OCI-LY3 (cell line): ENCODE measurements around the gene ANKRD6.

Source experiments
- H2AFZ ChIP-seq: fragments of 200-600, 300-600 bp; shearing (Covaris generic); 2 replicates; pipeline ENCODE4 v1.6.0; 2014; ENCODE audit warnings: antibody characterized with exemption, low read depth, low read length
- H3K27ac ChIP-seq: fragments of 200-600, 300-600 bp; sonication (generic); 2 replicates; pipeline ENCODE4 v1.5.1; 2014; ENCODE audit warnings: mild to moderate bottlenecking, low read length, moderate library complexity, mixed read lengths
- H3K27me3 ChIP-seq: fragments of 200-600, 300-600 bp; sonication (generic); 2 replicates; pipeline ENCODE4 v1.6.1; 2014; ENCODE audit warnings: low read depth, low read length, mixed read lengths
- H3K36me3 ChIP-seq: fragments of 200-600, 300-600 bp; sonication (generic); replicated peaks from 2 replicates; pipeline ENCODE3; 2014; ENCODE audit warnings: low read depth, low read length, mixed read lengths
- H3K4me1 ChIP-seq: fragments of 300-600, 200-600 bp; sonication (generic); 2 replicates; pipeline ENCODE4 v1.6.1; 2014; ENCODE audit warnings: low read length, mixed read lengths
- H3K4me2 ChIP-seq: fragments of 200-600, 300-600 bp; sonication (generic); 2 replicates; pipeline ENCODE4 v1.6.1; 2014; ENCODE audit warnings: low read length, mixed read lengths
- H3K4me3 ChIP-seq: fragments of 300-600, 200-600 bp; sonication (generic); 2 replicates; pipeline ENCODE4 v1.5.1; 2014; ENCODE audit warnings: antibody characterized with exemption, mild to moderate bottlenecking, low read length, moderate library complexity
- H3K79me2 ChIP-seq: fragments of 300-600, 200-600 bp; shearing (Covaris generic); 2 replicates; pipeline ENCODE4 v1.6.1; 2014; ENCODE audit warnings: mild to moderate bottlenecking, low read length, mixed read lengths
- H3K9ac ChIP-seq: fragments of 300-600, 200-600 bp; shearing (Covaris generic); 2 replicates; pipeline ENCODE4 v1.6.0; 2014; ENCODE audit warnings: mild to moderate bottlenecking, low read length, moderate library complexity
- H3K9me3 ChIP-seq: fragments of 200-600, 300-600 bp; shearing (Covaris generic); 2 replicates; pipeline ENCODE4 v1.6.1; 2014; ENCODE audit warnings: low read length, mixed read lengths; ENCODE audit not compliant: insufficient read depth
- H4K20me1 ChIP-seq: fragments of 200-600, 300-600 bp; sonication (generic); 2 replicates; pipeline ENCODE4 v1.6.1; 2016; ENCODE audit warnings: low read length, mixed read lengths; ENCODE audit not compliant: insufficient read depth
- CTCF ChIP-seq: fragments of 200-600, 300-600 bp; sonication (generic); IDR thresholded peaks from 2 replicates; pipeline ENCODE4 v1.5.1; 2014; ENCODE audit warnings: antibody characterized with exemption, low read length, low read depth
- EZH2phosphoT487 ChIP-seq: fragments of 200-600 bp; shearing (Covaris generic); IDR thresholded peaks from 2 replicates; pipeline ENCODE4 v1.6.1; 2018; ENCODE audit warnings: antibody characterized with exemption, mixed run types, low read depth

Gene ANKRD6

GRCh38 chr6:89649682-89650081 is 216.7 kb downstream of the ANKRD6 start:
- Histone ChIP-seq H3K4me2 (no peak overlapping the region), H4K20me1 (no peaks in the 10 kb centered on the region), H3K79me2 (no peaks in the 10 kb centered on the region), H2AFZ (no peak overlapping the region), H3K9ac (no peak overlapping the region), H3K36me3 (peaks cover 13% of the 10 kb centered on the region), H3K27ac (no peak overlapping the region), H3K4me1 (no peaks in the 10 kb centered on the region), H3K4me3 (no peak overlapping the region), H3K27me3 (no peaks in the 10 kb centered on the region), H3K9me3 (no peaks in the 10 kb centered on the region)
- TF ChIP-seq EZH2phosphoT487: no peak
- no peak for TF ChIP-seq CTCF

- H3K4me2 ChIP-seq: no peak overlapping the region
- H3K27ac ChIP-seq: no peak overlapping the region
- H4K20me1 ChIP-seq: no peaks in the 10 kb centered on the region
- peaks cover 13% of the 10 kb centered on the region for H3K36me3 ChIP-seq
- no peak overlapping the region for H3K9ac ChIP-seq
- TF ChIP-seq CTCF: no peak
- no peak for TF ChIP-seq EZH2phosphoT487
- H3K27me3 ChIP-seq: no peaks in the 10 kb centered on the region
- H2AFZ ChIP-seq: no peak overlapping the region
- H3K79me2 ChIP-seq: no peaks in the 10 kb centered on the region
- no peaks in the 10 kb centered on the region for H3K4me1 ChIP-seq
- no peaks in the 10 kb centered on the region for H3K9me3 ChIP-seq
- no peak overlapping the region for H3K4me3 ChIP-seq
These were observed 217.6 kb downstream of the ANKRD6 start for GRCh38 chr6:89650579-89650978.

- no peak overlapping the region for H3K4me2 ChIP-seq
- H3K4me1 ChIP-seq: no peaks in the 10 kb centered on the region
- peaks cover 11% of the 10 kb centered on the region for H3K36me3 ChIP-seq
- H3K9me3 ChIP-seq: no peaks in the 10 kb centered on the region
- H3K27me3 ChIP-seq: no peaks in the 10 kb centered on the region
- H2AFZ ChIP-seq: no peak overlapping the region
- no peak overlapping the region for H3K27ac ChIP-seq
- no peaks in the 10 kb centered on the region for H4K20me1 ChIP-seq
- TF ChIP-seq EZH2phosphoT487: no peak
- TF ChIP-seq CTCF: no peak
- no peak overlapping the region for H3K9ac ChIP-seq
- H3K4me3 ChIP-seq: no peak overlapping the region
- H3K79me2 ChIP-seq: no peaks in the 10 kb centered on the region
These were observed 222.2 kb downstream of the ANKRD6 start for GRCh38 chr6:89655122-89655521.

GRCh38 chr6:89657445-89658158 is 224.7 kb downstream of the ANKRD6 start:
- Histone ChIP-seq H3K27me3 (no peaks in the 10 kb centered on the region), H3K9me3 (no peaks in the 10 kb centered on the region), H3K4me3 (no peak overlapping the region), H2AFZ (no peak overlapping the region), H4K20me1 (no peaks in the 10 kb centered on the region), H3K79me2 (no peaks in the 10 kb centered on the region), H3K4me1 (no peaks in the 10 kb centered on the region), H3K4me2 (no peak overlapping the region), H3K9ac (no peak overlapping the region), H3K36me3 (peaks cover 22% of the 10 kb centered on the region), H3K27ac (no peak overlapping the region)
- TF ChIP-seq CTCF: no peak
- TF ChIP-seq EZH2phosphoT487: no peak
